Loucy (cell line): Measurements from ENCODE around the gene RNF145.

Experiments used
- H2AFZ ChIP-seq: fragments of 200-600 bp; sonication (generic); 2 replicates; pipeline ENCODE4 v1.6.0; 2016; ENCODE audit warnings: antibody characterized with exemption, mild to moderate bottlenecking, low read length, moderate library complexity
- H3F3A ChIP-seq: fragments of 200-600 bp; 2 replicates; pipeline ENCODE4 v1.6.0; 2016; ENCODE audit warnings: antibody characterized with exemption, low read depth, mild to moderate bottlenecking
- H3K27me3 ChIP-seq: fragments of 200-600 bp; sonication (generic); 2 replicates; pipeline ENCODE4 v1.6.1; 2014; ENCODE audit warnings: low read length, mild to moderate bottlenecking; ENCODE audit not compliant: insufficient read depth, poor library complexity, severe bottlenecking
- H3K36me3 ChIP-seq: fragments of 200-600 bp; sonication (generic); 2 replicates; pipeline ENCODE4 v1.6.1; 2016; ENCODE audit warnings: low read length; ENCODE audit not compliant: insufficient read depth
- H3K4me1 ChIP-seq: fragments of 200-600 bp; sonication (generic); 2 replicates; pipeline ENCODE4 v1.5.1; 2014; ENCODE audit warnings: low read length, mild to moderate bottlenecking; ENCODE audit not compliant: insufficient read depth, poor library complexity, severe bottlenecking
- H3K4me2 ChIP-seq: fragments of 200-600 bp; sonication (generic); 2 replicates; pipeline ENCODE4 v1.6.0; 2014; ENCODE audit warnings: antibody characterized with exemption, low read length, low read depth, mild to moderate bottlenecking; ENCODE audit not compliant: poor library complexity, severe bottlenecking
- H3K4me3 ChIP-seq: fragments of 200-600 bp; sonication (generic); 2 replicates; pipeline ENCODE4 v1.5.1; 2014; ENCODE audit warnings: low read length, mild to moderate bottlenecking, mixed read lengths; ENCODE audit not compliant: poor library complexity, severe bottlenecking
- H3K79me2 ChIP-seq: fragments of 200-600 bp; sonication (generic); 2 replicates; pipeline ENCODE4 v1.6.1; 2014; ENCODE audit warnings: low read length; ENCODE audit not compliant: insufficient read depth
- H3K9ac ChIP-seq: fragments of 200-600 bp; sonication (generic); 2 replicates; pipeline ENCODE4 v1.6.0; 2014; ENCODE audit warnings: mild to moderate bottlenecking, low read depth, low read length, moderate library complexity; ENCODE audit not compliant: poor library complexity, severe bottlenecking
- H3K9me2 ChIP-seq: fragments of 200-600 bp; sonication (generic); replicated peaks from 2 replicates; pipeline ENCODE4 v1.6.1; 2016; ENCODE audit warnings: low read depth, low read length, mixed read lengths
- H3K9me3 ChIP-seq: fragments of 200-600 bp; sonication (generic); 2 replicates; pipeline ENCODE4 v1.6.1; 2014; ENCODE audit warnings: mild to moderate bottlenecking, antibody characterized with exemption, low read length, low read depth; ENCODE audit not compliant: insufficient read depth
- H4K20me1 ChIP-seq: fragments of 200-600 bp; sonication (generic); 2 replicates; pipeline ENCODE4 v1.6.0; 2014; ENCODE audit warnings: antibody characterized with exemption, low read length, mild to moderate bottlenecking; ENCODE audit not compliant: insufficient read depth, poor library complexity, severe bottlenecking
- CTCF ChIP-seq: fragments of 200-600 bp; sonication (generic); conservative IDR thresholded peaks from 2 replicates; pipeline ENCODE4 v1.5.1; 2014; ENCODE audit warnings: mild to moderate bottlenecking, antibody characterized with exemption, low read length
- EZH2phosphoT487 ChIP-seq: fragments of 200-600 bp; IDR thresholded peaks from 2 replicates; pipeline ENCODE4 v1.6.1; 2018; ENCODE audit warnings: antibody characterized with exemption, mild to moderate bottlenecking, moderate library complexity, borderline replicate concordance

The RNF145 gene

GRCh38 chr5:159218595-159219023 is 9.3 kb upstream of the RNF145 start:
- Histone ChIP-seq H4K20me1 (no peaks in the 10 kb centered on the region), H2AFZ (no peak overlapping the region), H3K9me3 (no peaks in the 10 kb centered on the region), H3K9ac (no peak overlapping the region), H3F3A (no peaks in the 10 kb centered on the region), H3K4me2 (no peak overlapping the region), H3K27me3 (no peaks in the 10 kb centered on the region), H3K9me2 (no peaks in the 10 kb centered on the region), H3K36me3 (no peaks in the 10 kb centered on the region), H3K4me1 (no peaks in the 10 kb centered on the region), H3K79me2 (no peaks in the 10 kb centered on the region), H3K4me3 (no peak overlapping the region)
- TF ChIP-seq EZH2phosphoT487 (no peak), CTCF (no peak)

DNA sequence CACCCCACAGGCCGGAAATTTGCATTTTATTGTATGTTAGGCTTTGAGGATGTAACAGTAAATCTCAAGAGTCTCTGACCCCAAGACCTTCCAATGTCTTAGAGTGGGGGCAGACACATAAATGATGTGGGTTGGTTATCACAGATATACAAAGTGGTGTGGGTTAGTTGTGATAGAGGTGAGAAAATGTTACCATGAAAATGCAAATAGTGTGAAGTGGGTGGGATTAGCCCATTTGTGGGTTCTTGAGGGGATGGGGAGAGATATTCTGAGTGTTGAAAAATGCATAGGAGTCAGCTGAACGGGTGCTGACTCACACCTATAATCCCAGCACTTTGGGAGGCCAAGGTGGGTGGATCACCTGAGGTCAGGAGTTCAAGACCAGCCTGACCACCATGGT is 7.9 kb upstream of the RNF145 start:
- Histone ChIP-seq H2AFZ (no peak overlapping the region), H3K4me3 (no peak overlapping the region), H3K9ac (no peak overlapping the region), H3K36me3 (no peaks in the 10 kb centered on the region), H3K27me3 (no peaks in the 10 kb centered on the region), H3K9me3 (no peaks in the 10 kb centered on the region), H3K4me2 (no peak overlapping the region), H4K20me1 (no peaks in the 10 kb centered on the region), H3K9me2 (no peaks in the 10 kb centered on the region), H3F3A (no peaks in the 10 kb centered on the region; the same call in 1 of the 2 replicates), H3K4me1 (peaks cover under 1% of the 10 kb centered on the region), H3K79me2 (no peaks in the 10 kb centered on the region)
- TF ChIP-seq EZH2phosphoT487 (no peak), CTCF (no peak)

DNA sequence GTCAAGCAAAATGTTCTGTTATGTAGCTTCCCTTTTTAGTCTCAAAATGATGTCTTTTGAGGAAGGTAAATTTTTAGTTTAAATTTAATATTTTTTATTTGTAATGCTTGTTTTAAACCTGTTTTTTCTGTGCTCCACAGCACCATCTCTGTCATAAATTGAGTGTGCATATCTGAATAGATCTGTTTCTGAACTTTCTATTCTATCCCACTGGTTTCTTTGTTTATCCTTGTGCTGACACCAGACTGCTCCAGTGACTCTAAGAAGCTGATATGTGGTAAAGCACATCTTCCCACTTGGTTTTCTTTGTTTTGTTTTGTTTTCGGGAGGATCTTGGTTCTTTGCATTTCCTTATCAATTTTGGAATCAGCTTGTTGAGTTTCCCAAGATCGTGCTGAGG is 7.1 kb upstream of the RNF145 start:
- H3K9me2 ChIP-seq: no peaks in the 10 kb centered on the region
- no peak for TF ChIP-seq EZH2phosphoT487
- no peak for TF ChIP-seq CTCF

More for the DNA sequence above, 7.1 kb upstream of the RNF145 start:
- Histone ChIP-seq H4K20me1 (no peaks in the 10 kb centered on the region), H3K9ac (no peak overlapping the region), H3K27me3 (no peaks in the 10 kb centered on the region), H3K9me3 (no peaks in the 10 kb centered on the region), H3K4me2 (no peak overlapping the region), H3K4me3 (no peak overlapping the region), H3K79me2 (no peaks in the 10 kb centered on the region), H3K36me3 (no peaks in the 10 kb centered on the region), H2AFZ (no peak overlapping the region), H3F3A (no peaks in the 10 kb centered on the region; the same call in 1 of the 2 replicates), H3K4me1 (peaks cover 8% of the 10 kb centered on the region)
